Right ventricle myocardium inferior (tissue), 1 donor: ENCODE measurements around the gene HNRNPLL. TPM values are rescaled to one million over a fixed set of nuclear protein-coding genes. Genes with fewer than 3 reads are reported as not detected.
"Not testable (repeated sequence)": the region's sequence is repeated elsewhere in the genome, so short reads cannot be mapped to it uniquely, and the experiment has no call there.

Experiments
- ATAC-seq: fragments of 200-7000 bp; cut with Tn5 transposase; one replicate; pipeline ENCODE4 v1.9.1; 2020; ENCODE audit warnings: mild to moderate bottlenecking, moderate library complexity
- DNase-seq: peaks from one replicate; pipeline ENCODE4 v3.0.0; 2021; ENCODE audit errors: missing footprints
- intact Hi-C: fragments of 100-400 bp; cut with DNase I; formaldehyde crosslinking; loops from one replicate; pipeline ENCODE4 v1.11.0; 2022
- total RNA-seq: library from RNA; stranded (reverse); fragmentation: NEBNext Ultra II Directional; extraction: Animal tissue kit (Norgen Biotek cat#: 25700); gene quantifications from one replicate; pipeline ENCODE4 v1.2.1, GENCODE V29; 2021
- donor health status: DM: no; HTN: yes; CAD: no; lungs with severe emphysema.

Gene HNRNPLL
- total RNA-seq, 1 donor from 2014 or later = 22.5 TPM

DNA sequence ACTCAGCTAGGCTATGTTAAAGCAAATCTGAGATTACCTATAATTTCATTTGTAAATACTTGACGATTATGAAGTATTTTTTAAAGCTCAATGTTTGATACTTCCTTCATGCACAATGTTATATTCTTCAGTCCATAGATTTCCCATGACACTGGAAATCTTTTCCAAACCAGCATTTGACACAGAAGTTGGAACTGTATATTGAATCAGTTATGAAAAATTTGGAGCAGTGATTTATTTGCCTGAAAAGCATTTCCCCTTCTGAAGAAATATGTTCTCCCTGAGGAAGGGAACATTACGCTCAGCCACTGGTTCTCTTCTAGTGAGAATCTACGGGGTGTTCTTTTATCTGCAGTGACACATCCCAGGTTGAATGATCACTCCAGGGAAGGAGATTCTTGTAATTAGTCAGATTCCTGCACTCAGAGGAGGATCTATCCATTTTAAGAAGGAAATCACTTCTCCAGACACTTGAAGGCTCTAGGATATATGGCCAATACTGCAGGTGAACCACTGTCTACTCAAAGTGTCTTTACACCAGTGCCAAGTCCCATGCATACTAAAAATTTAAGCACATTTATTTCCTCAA lies 64.7 kb downstream of the HNRNPLL start:
- DNase-seq (no peak), ATAC-seq (no peak)
- intact Hi-C loops = loop anchor here (5.0 kb wide), 1 partner anchor 204 kb away; no protein-coding TSS in a partner anchor

DNA sequence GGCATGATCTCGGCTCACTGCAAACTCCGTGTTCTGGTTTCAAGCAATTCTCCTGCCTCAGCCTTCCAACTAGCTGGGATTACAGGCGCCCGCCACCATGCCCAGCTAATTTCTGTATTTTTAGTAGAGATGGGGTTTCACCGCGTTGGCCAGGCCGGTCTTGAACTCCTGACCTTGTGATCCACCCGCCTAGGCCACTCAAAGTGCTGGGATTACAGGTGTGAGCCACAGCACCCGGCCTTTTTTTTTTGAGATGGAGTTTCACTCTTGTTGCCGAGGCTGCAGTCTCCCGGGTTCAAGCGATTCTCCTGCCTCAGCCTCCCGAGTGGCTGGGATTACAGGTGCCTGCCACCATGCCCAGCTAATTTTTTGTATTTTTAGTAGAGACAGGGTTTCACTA lies 65.4 kb downstream of the HNRNPLL start:
- ATAC-seq, DNase-seq: not testable (repeated sequence)
- intact Hi-C loops = loop anchor here (5.0 kb wide), 1 partner anchor 205 kb away; no protein-coding TSS in a partner anchor

GRCh38 chr2:38535744-38536506 lies 66.8 kb downstream of the HNRNPLL start:
- ATAC-seq (peak; percentile 94), DNase-seq (peak; percentile 95)
- intact Hi-C loops = loop anchor here (5.0 kb wide), 1 partner anchor 206 kb away; no protein-coding TSS in a partner anchor

- intact Hi-C loops = loop anchor here (5.0 kb wide), 1 partner anchor 207 kb away; no protein-coding TSS in a partner anchor
These were observed 67.4 kb downstream of the HNRNPLL start for GRCh38 chr2:38535404-38535743.

DNA sequence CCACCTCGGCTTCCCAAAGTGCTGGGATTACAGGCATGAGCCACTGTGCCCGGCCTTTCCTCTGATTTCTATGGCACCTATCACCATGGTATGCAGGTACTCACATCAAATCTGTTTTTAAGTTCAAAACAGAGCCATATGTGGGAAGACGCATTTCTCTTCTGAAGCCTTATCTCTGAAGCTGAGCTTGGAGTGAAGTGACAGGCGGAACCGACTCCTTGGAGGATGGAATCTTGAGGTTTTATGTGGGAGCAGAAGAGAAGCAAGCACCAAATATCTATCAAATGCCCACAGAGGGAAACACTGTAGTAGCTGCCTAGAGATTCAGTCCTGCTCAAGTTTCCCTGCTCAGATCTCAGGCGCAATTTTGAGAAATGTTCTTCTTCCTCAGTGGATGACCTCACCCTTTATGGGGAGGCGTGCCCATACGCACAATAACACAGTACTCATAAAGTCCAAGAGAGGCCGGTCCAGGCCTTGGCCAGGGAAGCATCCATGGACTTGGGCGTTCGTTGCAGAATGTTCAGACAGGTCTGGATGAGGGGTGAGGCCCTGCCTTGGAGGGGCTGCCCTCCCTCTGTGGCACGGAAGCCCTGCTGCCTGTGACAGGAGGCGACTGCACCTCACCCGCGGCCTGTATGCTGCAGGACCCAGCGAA lies 67.9 kb downstream of the HNRNPLL start:
- DNase-seq (no peak), ATAC-seq (peak; percentile 43)
- intact Hi-C loops = loop anchor here (5.0 kb wide), 1 partner anchor 207 kb away; no protein-coding TSS in a partner anchor

More at GRCh38 chr2:38535404-38535743, 67.4 kb downstream of the HNRNPLL start:
- ATAC-seq (no peak), DNase-seq (no peak)

GRCh38 chr2:38533757-38534545 lies 68.8 kb downstream of the HNRNPLL start:
- DNase-seq (no peak), ATAC-seq (no peak)
- intact Hi-C loops = no loop called here

GRCh38 chr2:38533180-38533579 lies 69.5 kb downstream of the HNRNPLL start:
- no peak for DNase-seq
- no peak for ATAC-seq
- intact Hi-C loops = no loop called here

DNA sequence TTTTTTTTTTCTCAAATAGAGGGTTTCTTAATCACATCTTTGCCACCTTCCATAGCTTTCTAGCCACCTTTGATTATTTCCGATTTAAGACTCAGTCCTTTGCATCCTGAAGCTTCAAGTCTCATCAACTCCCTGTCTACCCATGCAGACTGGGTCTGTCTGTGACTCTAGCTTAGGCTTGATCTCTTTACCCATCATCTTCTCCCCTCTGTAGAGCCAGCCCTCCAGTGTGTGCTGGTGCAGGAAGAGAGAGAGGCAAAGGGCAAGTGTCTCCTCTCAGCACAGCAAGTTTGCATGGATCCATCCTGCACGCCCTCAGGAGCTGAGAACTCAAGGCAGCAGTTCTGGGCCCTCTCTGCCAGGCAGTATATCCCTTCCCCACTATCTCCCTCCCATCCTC lies 70.4 kb downstream of the HNRNPLL start:
- intact Hi-C loops = no loop called here
- ATAC-seq (no peak), DNase-seq (no peak)

GRCh38 chr2:38529208-38529607 lies 73.5 kb downstream of the HNRNPLL start:
- ATAC-seq (no peak), DNase-seq (no peak)
- intact Hi-C loops = no loop called here

- ATAC-seq = no peak
- intact Hi-C loops = no loop called here
- DNase-seq = no peak
These were observed 74.2 kb downstream of the HNRNPLL start for GRCh38 chr2:38528534-38528933.

- intact Hi-C loops = no loop called here
- DNase-seq (no peak), ATAC-seq (peak; percentile 54)
These were observed 74.7 kb downstream of the HNRNPLL start for GRCh38 chr2:38528008-38528442.

GRCh38 chr2:38527338-38528007 lies 75.3 kb downstream of the HNRNPLL start:
- intact Hi-C loops = no loop called here

DNA sequence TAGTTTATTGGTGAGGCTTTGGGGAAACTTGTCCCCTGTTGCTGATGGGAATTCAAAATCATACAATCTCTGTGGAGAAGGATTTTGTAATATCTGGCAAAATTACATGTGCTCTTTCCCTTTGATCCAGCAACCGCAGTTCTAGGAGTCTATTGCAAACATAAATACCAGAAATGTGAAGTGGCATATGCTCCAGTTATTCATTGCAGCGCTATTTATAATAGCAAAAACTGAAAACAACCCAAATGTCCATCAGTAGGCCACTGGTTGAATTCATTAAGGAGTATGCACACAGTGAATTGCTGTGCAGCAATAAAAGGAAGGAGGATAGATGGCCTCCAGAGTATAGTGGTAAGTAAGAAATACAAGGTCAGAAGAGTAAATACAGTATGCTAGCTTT lies 76.5 kb downstream of the HNRNPLL start:
- no peak for DNase-seq
- intact Hi-C loops = no loop called here
- ATAC-seq = no peak

More at GRCh38 chr2:38527338-38528007, 75.3 kb downstream of the HNRNPLL start:
- no peak for ATAC-seq
- DNase-seq = no peak

- intact Hi-C loops = no loop called here
- no peak for ATAC-seq
- no peak for DNase-seq
These were observed 78.1 kb downstream of the HNRNPLL start for GRCh38 chr2:38524580-38524979.

- intact Hi-C loops = no loop called here
- DNase-seq (no peak), ATAC-seq (no peak)
These were observed 78.8 kb downstream of the HNRNPLL start for GRCh38 chr2:38523728-38524437.

GRCh38 chr2:38522754-38523349 lies 79.9 kb downstream of the HNRNPLL start:
- intact Hi-C loops = no loop called here
- no peak for DNase-seq
- no peak for ATAC-seq

- ATAC-seq (no peak), DNase-seq (no peak)
- intact Hi-C loops = no loop called here
These were observed 80.9 kb downstream of the HNRNPLL start for GRCh38 chr2:38521835-38522234.
